Measurements from ENCODE around the gene CFAP46. TPM values are rescaled to one million over a fixed set of nuclear protein-coding genes. Genes with fewer than 3 reads are reported as not detected.

CFAP46 gene
- total RNA-seq, 2 experiments from 2014 or later, result not detected

- Histone ChIP-seq H3K27me3 (ENCODE audit: control insufficient read depth in 1 of 2, insufficient read depth in 2 of 2, low read length in 2 of 2) (no peaks in the 10 kb centered on the region), H3K9me3 (ENCODE audit: control insufficient read depth in 1 of 2, insufficient read depth in 1 of 2, low read length in 2 of 2) (peaks cover 0 to 36% of the 10 kb centered on the region in 2 experiments), H3K4me3 (ENCODE audit: low read length) (no peak overlapping the region), H3K4me1 (ENCODE audit: insufficient read depth, low read length) (no peaks in the 10 kb centered on the region), H3K36me3 (ENCODE audit: insufficient read depth, low read length) (no peaks in the 10 kb centered on the region), H3K27ac (ENCODE audit: low read depth in 1 of 2, low read length in 2 of 2) (no peak overlapping the region)
- ATAC-seq (ENCODE audit: poor library complexity) (no peak), DNase-seq (no peak)
- POLR2A ChIA-PET, result no interaction called here
- CTCF ChIA-PET, result no interaction called here
- no peak overlapping the region for H3K4me3 Mint-ChIP-seq
- no peaks in the 10 kb centered on the region for H3K36me3 Mint-ChIP-seq (ENCODE audit: low read depth)
- H3K4me1 Mint-ChIP-seq (ENCODE audit: low read depth), result no peaks in the 10 kb centered on the region
- TF ChIP-seq, protein P1, sequence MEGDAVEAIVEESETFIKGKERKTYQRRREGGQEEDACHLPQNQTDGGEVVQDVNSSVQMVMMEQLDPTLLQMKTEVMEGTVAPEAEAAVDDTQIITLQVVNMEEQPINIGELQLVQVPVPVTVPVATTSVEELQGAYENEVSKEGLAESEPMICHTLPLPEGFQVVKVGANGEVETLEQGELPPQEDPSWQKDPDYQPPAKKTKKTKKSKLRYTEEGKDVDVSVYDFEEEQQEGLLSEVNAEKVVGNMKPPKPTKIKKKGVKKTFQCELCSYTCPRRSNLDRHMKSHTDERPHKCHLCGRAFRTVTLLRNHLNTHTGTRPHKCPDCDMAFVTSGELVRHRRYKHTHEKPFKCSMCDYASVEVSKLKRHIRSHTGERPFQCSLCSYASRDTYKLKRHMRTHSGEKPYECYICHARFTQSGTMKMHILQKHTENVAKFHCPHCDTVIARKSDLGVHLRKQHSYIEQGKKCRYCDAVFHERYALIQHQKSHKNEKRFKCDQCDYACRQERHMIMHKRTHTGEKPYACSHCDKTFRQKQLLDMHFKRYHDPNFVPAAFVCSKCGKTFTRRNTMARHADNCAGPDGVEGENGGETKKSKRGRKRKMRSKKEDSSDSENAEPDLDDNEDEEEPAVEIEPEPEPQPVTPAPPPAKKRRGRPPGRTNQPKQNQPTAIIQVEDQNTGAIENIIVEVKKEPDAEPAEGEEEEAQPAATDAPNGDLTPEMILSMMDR (IDR thresholded peaks at IDR 0.05), result no peak
- peaks cover 8% of the 10 kb centered on the region for H3K27me3 Mint-ChIP-seq
- intact Hi-C loops (cut with DNase I, micrococcal nuclease), result no loop called here
- H3K27ac Mint-ChIP-seq, result no peak overlapping the region
- H3K9me3 Mint-ChIP-seq, result no peaks in the 10 kb centered on the region
Observed at GRCh38 chr10:132906106-132906505, 36.3 kb downstream of the CFAP46 start.

DNA sequence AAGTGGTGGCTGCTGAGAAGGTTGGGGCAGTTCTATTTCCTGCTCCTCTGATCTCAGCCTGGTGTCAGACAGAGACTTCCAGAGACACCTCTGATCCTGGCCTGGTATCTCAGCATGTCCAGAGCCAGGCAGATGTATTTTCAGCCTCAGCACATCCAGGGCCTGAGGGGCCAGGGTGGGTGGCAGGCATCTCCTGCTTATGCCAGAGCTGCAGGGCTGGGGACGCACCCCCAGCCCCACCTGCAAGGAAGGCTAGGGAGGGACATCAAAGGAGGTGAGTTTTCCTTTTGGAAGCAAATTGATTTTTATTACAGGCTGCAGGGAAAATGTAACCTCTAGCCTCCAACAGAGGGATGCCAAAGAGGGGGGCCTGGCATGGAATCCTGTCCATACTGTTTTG lies 36.7 kb downstream of the CFAP46 start:
- Mint-ChIP-seq H3K4me1 (ENCODE audit: low read depth) (no peaks in the 10 kb centered on the region), H3K36me3 (ENCODE audit: low read depth) (no peaks in the 10 kb centered on the region), H3K9me3 (no peaks in the 10 kb centered on the region), H3K4me3 (no peak overlapping the region), H3K27ac (no peak overlapping the region), H3K27me3 (peaks cover 10% of the 10 kb centered on the region)
- Histone ChIP-seq H3K27me3 (ENCODE audit: control insufficient read depth in 1 of 2, insufficient read depth in 2 of 2, low read length in 2 of 2) (no peaks in the 10 kb centered on the region), H3K4me3 (ENCODE audit: low read length) (no peak overlapping the region), H3K4me1 (ENCODE audit: insufficient read depth, low read length) (no peaks in the 10 kb centered on the region), H3K27ac (ENCODE audit: low read depth in 1 of 2, low read length in 2 of 2) (no peak overlapping the region), H3K9me3 (ENCODE audit: control insufficient read depth in 1 of 2, insufficient read depth in 1 of 2, low read length in 2 of 2) (peaks cover 0 to 36% of the 10 kb centered on the region in 2 experiments), H3K36me3 (ENCODE audit: insufficient read depth, low read length) (no peaks in the 10 kb centered on the region)
- intact Hi-C loops (cut with DNase I, micrococcal nuclease), result no loop called here
- DNase-seq (no peak), ATAC-seq (ENCODE audit: poor library complexity) (no peak)
- POLR2A ChIA-PET, result no interaction called here
- CTCF ChIA-PET, result interaction anchor here (0.6 kb wide), 2 partner anchors 47 to 235 kb away, joined by 3 read pairs; no protein-coding TSS in a partner anchor
- TF ChIP-seq, protein P1 (IDR thresholded peaks at IDR 0.05), result no peak

DNA sequence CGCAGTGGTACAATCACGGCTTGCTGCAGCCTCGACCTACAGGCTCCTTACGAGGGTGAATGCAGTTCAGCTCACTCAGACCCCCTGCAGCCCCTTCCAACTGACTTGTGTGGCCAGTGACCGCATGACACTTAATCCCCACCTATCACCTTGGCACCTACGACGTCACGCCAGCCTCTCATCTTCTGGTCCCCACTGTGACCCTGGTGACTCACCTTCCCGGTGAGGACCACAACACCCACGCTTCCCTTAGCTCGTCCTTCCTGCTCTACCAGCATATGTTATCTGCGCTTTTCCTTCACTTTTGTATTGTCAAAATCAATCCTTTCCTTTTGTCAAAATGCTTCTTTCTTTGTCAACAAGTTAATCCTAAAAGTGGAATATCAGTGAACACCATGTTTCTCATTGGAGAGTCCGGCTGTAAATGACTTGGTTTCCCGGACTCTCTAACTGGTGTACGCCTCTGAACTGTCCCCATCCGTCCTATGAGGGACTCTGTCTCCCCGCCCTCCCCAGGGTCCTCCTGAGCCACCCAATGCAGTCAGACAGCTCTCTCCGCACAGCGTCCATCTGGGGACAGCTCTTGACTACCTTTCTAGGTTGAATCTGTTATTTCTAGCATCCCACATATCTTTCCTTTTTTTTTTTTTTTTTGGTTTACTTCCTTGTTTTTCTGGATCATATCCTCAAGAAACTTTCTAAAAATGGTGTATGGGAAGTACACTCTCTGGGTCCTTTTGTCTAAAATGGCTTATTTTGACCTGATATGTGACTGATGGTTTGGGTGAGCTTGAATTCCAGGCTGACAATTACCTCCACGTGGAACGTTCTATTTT lies 37.3 kb downstream of the CFAP46 start:
- Histone ChIP-seq H3K9me3 (ENCODE audit: control insufficient read depth in 1 of 2, insufficient read depth in 1 of 2, low read length in 2 of 2) (peaks cover 0 to 40% of the 10 kb centered on the region in 2 experiments), H3K4me1 (ENCODE audit: insufficient read depth, low read length) (no peaks in the 10 kb centered on the region), H3K4me3 (ENCODE audit: low read length) (no peak overlapping the region), H3K36me3 (ENCODE audit: insufficient read depth, low read length) (no peaks in the 10 kb centered on the region), H3K27ac (ENCODE audit: low read depth in 1 of 2, low read length in 2 of 2) (no peak overlapping the region), H3K27me3 (ENCODE audit: control insufficient read depth in 1 of 2, insufficient read depth in 2 of 2, low read length in 2 of 2) (no peaks in the 10 kb centered on the region)
- ATAC-seq (ENCODE audit: poor library complexity) (no peak), DNase-seq (no peak)
- ChIA-PET CTCF (interaction anchor here (0.6 kb wide), 2 partner anchors 47 to 234 kb away, joined by 3 read pairs; no protein-coding TSS in a partner anchor), POLR2A (no interaction called here)
- Mint-ChIP-seq H3K4me3 (no peak overlapping the region), H3K4me1 (ENCODE audit: low read depth) (no peaks in the 10 kb centered on the region), H3K27ac (no peak overlapping the region), H3K27me3 (peaks cover 10% of the 10 kb centered on the region), H3K9me3 (no peaks in the 10 kb centered on the region), H3K36me3 (ENCODE audit: low read depth) (no peaks in the 10 kb centered on the region)
- TF ChIP-seq, protein P1 (IDR thresholded peaks at IDR 0.05), result no peak
- intact Hi-C loops (cut with DNase I, micrococcal nuclease), result no loop called here
